GM08714 (cell line): Measurements from ENCODE around the gene ELF5.

Experiments used
- H3K4me3 ChIP-seq: fragments of 200-500 bp; sonication (Bioruptor generic); 2 replicates; pipeline ENCODE4 v1.5.1; 2014; ENCODE audit warnings: mild to moderate bottlenecking, low read length, inconsistent platforms
- ZNF274 ChIP-seq: IDR thresholded peaks from 2 replicates; pipeline ENCODE4 v1.6.1; 2012; ENCODE audit warnings: mild to moderate bottlenecking, low read depth, low read length

Gene ELF5

DNA sequence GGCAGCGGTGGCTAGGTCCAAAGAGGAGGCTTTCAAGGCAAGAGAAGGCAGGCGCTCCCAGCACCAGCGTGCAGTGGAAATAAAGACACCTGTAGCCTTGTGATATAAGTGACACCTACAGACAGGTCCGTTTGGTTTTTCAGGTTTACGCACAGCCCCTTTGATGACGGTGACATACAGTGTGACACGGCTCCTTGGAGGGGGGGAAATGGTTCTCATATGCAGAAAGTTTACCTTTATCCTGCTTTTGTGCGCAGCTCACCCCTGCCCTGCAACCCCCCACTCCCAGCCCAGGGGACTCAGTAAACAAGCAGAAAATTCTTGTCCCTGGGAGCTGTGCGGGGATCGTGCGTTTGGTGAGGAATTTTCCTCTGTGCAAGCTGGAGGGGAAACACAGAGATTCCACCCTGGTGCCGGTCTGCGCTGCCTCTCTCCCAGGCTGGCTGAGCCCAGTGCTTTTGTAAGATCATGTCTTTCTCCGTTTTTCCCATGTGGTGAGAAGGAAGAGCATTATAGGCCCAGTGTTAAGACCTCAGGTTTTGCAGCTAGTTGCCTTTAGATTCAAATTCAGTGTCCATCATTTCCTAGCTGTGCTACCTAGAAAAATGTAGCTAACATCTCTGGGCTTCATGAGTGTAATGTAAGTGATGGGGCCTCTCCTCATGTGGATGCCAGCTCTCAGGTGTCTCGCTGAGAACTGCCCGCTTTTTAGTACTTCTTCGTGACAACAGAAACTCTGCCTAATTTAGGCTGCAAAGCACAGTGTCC lies at the start of gene ELF5:
Gene ELF5, minus strand, starts transcription at position 113 of the 768 bp plus-strand sequence. CDS start 8,045 bp downstream, outside the sequence.
- H3K4me3 ChIP-seq, result no peak within 1 kb of the TSS
- TF ChIP-seq ZNF274, result no peak

DNA sequence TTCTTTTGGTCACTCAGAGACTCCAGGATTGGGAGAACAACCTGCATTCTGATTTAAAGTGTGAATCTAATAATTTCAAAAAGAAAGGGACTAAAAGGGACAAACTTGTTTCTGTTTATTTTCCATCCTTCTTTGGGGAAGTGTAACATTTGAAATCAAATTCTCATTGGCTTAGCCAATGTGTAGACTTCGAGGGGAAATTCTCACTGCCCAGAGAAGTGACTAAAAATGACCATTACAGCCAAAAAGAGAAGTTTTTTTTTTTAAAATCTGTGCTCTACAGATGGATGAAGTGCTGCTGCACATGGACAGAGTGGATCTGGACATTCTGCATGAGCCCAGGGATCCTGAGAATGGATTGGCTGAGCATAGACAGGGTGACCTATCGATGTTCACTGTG lies 49.4 kb upstream of the ELF5 start:
- no peak for TF ChIP-seq ZNF274
- H3K4me3 ChIP-seq, result no peak overlapping the region

DNA sequence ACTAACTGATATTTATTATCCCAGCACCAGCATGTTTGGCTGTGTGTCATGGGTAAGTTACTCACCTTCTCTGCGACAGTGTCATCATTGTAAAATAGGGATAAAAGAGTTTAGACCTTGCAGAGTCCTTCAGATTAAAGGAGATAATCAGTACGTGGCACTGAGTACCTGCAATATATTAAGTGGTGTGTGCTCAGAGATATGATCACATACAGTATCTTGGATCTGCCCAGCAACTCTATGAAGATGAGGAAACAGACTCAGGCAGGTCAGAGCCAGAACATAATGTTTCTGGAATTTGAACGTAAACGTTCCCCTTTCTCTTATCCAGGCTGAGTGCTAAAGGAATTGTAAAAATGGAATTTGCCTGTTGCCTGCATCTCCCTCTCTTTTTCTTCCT lies 46.9 kb upstream of the ELF5 start:
- TF ChIP-seq ZNF274, result no peak

DNA sequence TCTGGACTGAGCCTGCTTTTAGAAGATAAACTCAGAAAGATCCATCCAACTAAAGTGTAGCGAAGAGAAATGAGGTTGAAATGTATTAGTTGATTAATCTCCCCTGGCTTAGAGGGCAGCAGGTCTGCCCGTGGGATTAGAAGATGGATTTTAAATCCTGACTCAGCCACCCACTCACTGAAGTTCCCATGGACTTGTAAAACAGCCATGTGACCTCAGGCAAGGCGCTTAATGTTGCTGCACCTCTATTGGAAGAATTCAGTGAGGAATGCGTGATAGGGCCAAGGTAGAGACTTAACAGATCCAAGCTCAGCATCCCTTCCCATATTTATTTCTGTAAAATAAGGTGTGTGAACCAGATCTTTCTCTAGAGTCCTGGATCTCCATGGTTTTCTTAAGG lies 45.1 kb upstream of the ELF5 start:
- no peak overlapping the region for H3K4me3 ChIP-seq
- no peak for TF ChIP-seq ZNF274

More for the DNA sequence above, 46.9 kb upstream of the ELF5 start:
- H3K4me3 ChIP-seq, result no peak overlapping the region

DNA sequence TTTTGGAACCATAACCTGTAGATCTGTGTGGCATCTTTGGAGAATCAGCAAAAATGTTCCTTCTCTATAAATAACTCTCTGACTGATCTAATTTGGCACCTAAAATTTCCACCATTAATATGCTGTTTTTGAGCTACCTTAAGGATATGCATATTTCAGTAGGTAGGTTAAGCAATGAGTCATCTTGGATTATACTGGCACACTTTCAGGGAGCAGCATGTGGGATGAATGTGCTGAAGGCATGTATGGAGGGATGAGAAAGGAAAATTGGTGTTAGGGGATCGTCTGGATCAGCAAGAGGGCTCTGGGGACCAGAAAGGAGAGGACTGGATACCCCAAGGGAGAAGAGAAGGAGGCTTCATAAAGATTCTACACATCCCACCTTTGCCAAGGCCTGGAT lies 44.6 kb upstream of the ELF5 start:
- TF ChIP-seq ZNF274, result no peak
- no peak overlapping the region for H3K4me3 ChIP-seq

DNA sequence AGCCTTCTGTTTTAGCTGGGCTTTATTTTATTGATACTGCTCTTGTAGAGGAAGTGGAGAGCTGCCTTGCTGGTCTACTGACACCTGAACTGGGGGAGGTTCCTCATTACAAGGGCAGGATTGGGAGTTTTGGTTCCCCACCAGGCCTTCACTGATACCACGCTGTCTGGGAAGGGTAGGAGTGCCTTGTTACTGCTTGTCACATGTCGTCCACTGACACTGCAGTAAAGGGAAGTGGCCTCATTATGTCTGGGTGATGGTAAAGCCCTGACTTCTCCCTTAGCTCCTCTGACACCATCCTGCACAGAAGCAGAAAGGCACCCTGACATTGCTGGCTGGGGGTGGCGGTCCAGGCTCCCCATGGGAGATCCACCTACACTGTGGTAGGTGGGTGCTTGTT lies 38.7 kb upstream of the ELF5 start:
- TF ChIP-seq ZNF274, result no peak
- H3K4me3 ChIP-seq, result no peak overlapping the region

DNA sequence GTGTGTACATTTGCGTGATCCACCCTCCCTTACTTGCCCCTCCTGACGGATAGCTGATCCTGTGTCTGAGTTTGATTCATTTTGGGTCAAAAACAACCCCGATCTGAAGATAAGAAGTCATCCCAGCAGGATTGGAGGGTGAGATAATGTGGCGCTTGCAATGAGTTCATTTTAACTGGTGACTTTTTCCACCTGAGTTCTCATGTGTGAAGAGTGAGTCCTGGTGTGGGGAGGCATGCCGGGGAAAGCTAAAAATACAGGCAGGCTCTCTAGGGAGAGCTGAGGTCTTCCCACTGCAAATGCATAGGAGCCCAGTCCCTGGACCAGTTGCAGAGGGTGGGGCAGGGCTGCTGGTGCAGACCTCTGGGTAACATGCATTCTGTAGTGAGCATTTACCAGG lies 35.7 kb upstream of the ELF5 start:
- no peak for TF ChIP-seq ZNF274
- H3K4me3 ChIP-seq, result no peak overlapping the region

DNA sequence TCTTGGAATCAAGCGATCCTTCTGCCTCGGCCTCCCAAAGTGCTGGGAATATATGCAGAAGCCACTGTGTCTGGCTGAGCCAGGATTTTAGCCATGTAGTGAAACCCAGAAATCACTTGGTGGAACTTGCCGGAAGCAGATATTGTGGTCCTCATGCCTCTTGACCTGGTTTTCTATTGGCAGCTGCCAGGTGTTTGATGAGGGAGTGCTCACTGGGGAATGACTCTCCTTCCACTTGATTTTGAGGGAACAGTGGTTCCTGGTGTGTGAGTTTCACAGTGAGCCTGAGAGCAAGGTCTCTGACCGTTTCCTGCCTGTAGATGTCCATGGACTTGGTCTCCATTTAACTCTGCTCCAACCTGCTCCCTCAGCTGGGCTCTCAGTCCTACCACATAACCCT lies 34.7 kb upstream of the ELF5 start:
- TF ChIP-seq ZNF274, result no peak
- H3K4me3 ChIP-seq, result no peak overlapping the region

DNA sequence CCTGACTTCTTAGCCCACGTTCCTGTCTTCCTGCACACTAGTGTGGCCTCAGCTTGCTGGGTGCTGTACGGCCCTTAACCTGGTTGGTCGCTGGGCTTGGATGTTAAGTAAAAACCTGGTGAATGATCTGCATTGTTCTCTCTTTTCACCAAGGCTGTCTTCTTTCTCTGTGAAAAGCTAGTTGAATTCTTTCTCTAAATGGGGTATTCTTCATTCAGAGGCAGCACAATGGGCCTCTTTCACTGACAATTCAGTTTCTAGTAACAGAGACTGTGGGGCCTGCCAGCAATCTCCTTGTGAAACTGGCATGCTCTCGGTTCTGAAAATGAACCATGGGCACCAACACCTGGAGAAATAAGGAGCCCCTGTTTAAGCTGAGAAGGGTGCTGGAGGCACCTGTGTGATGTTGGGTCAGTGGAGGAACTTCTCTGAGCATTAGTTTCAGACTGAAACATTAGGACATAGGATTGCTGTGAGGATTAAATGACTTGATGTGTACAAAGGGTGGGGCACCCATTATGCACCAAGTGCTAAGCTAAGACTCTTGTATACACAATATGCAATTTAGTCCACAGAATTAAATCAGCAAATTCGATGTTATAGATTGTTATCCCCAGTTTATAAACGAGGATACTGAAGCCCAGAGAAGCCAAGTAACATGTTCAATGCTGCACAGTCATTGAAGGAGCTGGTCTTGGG lies 33.1 kb upstream of the ELF5 start:
- no peak overlapping the region for H3K4me3 ChIP-seq
- no peak for TF ChIP-seq ZNF274

DNA sequence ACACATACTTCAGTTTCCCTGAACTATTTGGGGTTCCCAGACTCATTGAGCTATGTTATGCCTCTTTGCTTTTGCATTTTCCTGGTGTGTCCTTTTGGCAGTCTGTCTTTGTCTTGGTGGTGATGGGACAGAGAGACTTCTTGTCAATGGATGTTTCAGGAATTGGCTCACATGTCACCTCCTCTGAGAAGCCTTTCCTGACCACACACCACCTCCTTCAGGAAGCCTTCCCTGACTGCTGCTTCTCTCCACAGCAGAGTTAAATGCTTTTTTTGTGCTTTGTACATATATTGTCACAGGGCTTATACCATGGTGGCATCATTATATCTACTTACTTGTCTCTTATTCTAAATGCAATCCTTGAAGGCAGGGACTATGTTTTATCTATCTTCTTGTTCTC lies 28.5 kb upstream of the ELF5 start:
- TF ChIP-seq ZNF274, result no peak
- no peak overlapping the region for H3K4me3 ChIP-seq

DNA sequence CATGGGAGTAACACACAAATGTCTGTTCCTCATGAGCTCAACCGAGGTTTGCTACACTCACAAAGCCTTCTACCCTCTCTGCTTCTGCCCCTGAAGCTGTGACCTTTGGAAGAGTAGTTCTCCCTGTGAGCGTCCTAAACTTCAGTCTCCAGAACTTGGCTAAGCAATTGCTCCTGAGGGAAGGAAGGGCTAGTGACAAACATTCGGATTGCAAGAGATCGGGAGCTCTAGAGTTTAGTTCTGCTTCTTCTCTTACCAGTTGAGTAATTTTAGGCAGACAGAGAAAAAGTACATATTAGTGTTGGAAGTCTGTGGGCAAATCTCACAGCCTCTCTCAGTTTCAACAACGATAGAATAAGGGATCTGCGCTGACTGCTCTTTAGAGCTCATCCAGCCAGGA lies 27.3 kb upstream of the ELF5 start:
- no peak for TF ChIP-seq ZNF274
- no peak overlapping the region for H3K4me3 ChIP-seq

DNA sequence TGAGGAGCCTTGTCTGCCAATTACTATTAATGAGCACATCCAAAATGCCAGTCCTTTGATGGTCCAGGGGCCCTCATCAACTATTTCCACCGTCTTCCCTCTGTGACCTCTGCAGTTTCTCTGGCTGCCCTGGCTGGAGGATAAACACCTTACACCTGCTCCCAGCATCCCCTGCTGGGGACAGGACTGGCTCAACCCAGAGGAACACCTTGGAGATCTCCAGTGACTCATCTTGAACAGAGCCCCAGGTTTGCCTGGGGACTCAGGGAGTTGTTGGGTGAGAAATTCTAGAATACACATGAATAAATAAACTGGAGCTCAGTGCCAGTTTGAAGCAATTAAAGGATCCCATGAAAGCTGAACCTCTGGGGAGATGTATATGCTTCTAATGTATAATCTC lies 24.0 kb upstream of the ELF5 start:
- TF ChIP-seq ZNF274, result no peak
- H3K4me3 ChIP-seq, result no peak overlapping the region

DNA sequence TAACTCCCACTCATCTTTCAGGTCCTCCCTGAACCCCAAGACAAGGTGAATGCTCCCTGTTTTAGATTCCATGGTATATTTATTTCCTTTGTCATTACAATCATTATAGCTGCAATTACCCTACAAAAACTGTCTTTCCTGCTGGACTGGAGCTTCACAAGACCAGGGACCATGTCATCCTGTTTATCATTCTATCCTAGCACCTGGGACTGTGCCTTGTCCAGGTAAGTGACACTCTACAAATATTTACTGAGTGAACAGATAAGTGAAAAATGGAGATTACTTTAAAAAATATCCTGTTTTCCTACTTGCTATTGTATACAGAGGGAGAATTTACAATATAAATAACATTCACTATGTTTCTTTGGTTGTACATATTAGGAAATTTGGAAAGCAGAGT lies 22.5 kb upstream of the ELF5 start:
- no peak for TF ChIP-seq ZNF274
- H3K4me3 ChIP-seq, result no peak overlapping the region

DNA sequence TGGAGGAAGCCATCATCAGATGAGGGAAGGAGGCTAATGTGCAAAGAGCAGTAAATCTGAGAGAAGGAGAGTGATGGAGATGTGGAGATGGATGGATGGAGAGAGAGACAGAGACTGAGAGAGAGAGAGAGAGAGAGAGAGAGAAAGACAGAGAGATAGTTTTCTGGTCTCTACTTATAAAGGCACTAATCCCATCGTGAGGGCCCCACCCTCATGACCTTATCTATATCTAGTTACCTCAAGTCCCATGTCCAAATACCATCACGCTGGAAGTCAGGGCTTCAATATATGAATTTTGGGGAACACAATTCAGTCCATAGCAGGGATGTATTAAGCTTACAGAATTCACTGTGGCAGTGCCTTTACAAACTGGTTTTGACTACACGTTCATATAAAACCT lies 21.2 kb upstream of the ELF5 start:
- TF ChIP-seq ZNF274, result no peak
- no peak overlapping the region for H3K4me3 ChIP-seq

DNA sequence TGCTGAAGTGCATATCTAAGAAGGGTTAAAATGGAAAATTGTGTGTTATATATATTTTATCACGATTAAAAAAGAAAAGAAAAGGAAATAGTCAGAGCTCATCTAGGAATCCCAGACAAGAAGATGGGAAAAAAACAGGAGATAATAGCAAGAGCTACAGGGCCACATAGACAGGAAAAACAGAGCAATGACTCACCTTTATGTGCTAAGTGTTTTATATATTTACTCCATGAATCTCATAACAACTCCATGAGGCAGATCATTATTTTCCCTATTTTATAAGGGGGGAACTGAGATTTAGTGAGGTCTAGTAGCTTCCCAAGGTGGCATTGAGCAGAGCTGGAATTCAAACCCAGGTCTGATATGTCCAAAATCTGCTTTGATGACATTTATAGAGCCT lies 18.1 kb upstream of the ELF5 start:
- no peak overlapping the region for H3K4me3 ChIP-seq
- no peak for TF ChIP-seq ZNF274

DNA sequence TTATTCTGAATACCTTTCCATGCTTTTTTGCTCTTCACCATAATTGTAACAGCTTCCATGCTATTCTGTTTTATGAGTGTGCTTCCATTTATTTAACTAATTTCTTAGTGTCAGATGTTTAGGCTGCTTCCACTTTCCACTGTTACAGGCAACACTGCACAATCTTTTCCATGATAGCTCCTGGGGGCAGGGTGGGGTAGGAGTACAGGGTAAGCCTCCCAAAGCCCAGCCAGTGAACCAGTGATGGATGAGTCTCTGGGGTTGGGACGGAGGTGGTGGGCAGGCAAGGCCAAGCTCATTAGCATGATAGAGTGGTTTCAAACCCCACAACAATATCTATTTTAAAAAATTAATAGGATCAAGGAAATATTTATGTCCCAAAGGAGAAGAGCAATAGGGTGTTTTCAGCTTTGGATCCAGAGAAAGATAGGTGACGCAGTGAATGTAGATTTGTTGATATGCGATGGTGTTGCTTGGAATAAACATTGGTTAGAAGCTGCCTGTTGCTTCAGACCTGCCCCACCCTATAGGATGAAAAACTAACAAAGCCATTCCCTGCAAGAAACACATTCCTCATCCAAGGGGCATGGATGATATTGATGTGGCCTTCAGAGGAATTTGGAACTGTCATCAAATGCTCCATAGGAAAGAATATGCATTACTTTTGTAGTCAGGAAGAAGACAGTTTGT lies 17.1 kb upstream of the ELF5 start:
- no peak for TF ChIP-seq ZNF274
- H3K4me3 ChIP-seq, result no peak overlapping the region
